ENCODE measurements around the gene S100A6.

The S100A6 gene

GRCh38 chr1:153545067-153546055 is 9.6 kb upstream of the S100A6 start, which contains the start of gene S100A4:
Gene S100A4, minus strand, starts transcription at chr1:153545806. Its CDS starts 1,012 bp downstream, at chr1:153544794.
- peak; percentile 81 for DNase-seq (ENCODE audit: low read depth)

GRCh38 chr1:153544453-153545066 is 8.8 kb upstream of the S100A6 start:
- no peak for DNase-seq (ENCODE audit: low read depth)

- DNase-seq (ENCODE audit: low read depth): no peak
Observed at GRCh38 chr1:153543736-153544135, 7.9 kb upstream of the S100A6 start.

- no peak for DNase-seq (ENCODE audit: low read depth)
Observed at GRCh38 chr1:153542956-153543711, 7.3 kb upstream of the S100A6 start.

- DNase-seq (ENCODE audit: low read depth): no peak
Observed at GRCh38 chr1:153541641-153542590, 6.1 kb upstream of the S100A6 start.

- no peak for DNase-seq (ENCODE audit: low read depth)
Observed at GRCh38 chr1:153540394-153541361, 4.9 kb upstream of the S100A6 start, which contains the start of gene S100A5. Gene S100A5, minus strand, starts transcription at chr1:153540934. Its CDS starts 743 bp downstream, at chr1:153540191.

GRCh38 chr1:153539395-153540093 is 3.8 kb upstream of the S100A6 start:
- DNase-seq (ENCODE audit: low read depth): no peak

GRCh38 chr1:153538315-153538821 is 2.6 kb upstream of the S100A6 start:
- no peak for DNase-seq (ENCODE audit: low read depth)

GRCh38 chr1:153537376-153537730 is 1.6 kb upstream of the S100A6 start:
- DNase-seq (ENCODE audit: low read depth): no peak

GRCh38 chr1:153536671-153537375 is 1.0 kb upstream of the S100A6 start:
- DNase-seq (ENCODE audit: low read depth): no peak

- peak; percentile 78 for DNase-seq (ENCODE audit: low read depth)
Observed at GRCh38 chr1:153536012-153536670, 350 bp upstream of the S100A6 start.

- DNase-seq (ENCODE audit: low read depth): no peak
Observed at GRCh38 chr1:153534925-153535241, 908 bp downstream of the S100A6 start.

- no peak for DNase-seq (ENCODE audit: low read depth)
Observed at GRCh38 chr1:153534226-153534924, 1.4 kb downstream of the S100A6 start.

- no peak for DNase-seq (ENCODE audit: low read depth)
Observed at GRCh38 chr1:153533689-153534201, 2.0 kb downstream of the S100A6 start.

- peak; percentile 62 for DNase-seq (ENCODE audit: low read depth)
Observed at GRCh38 chr1:153532769-153533599, 2.8 kb downstream of the S100A6 start.

GRCh38 chr1:153532181-153532580 is 3.6 kb downstream of the S100A6 start:
- DNase-seq (ENCODE audit: low read depth): no peak
